Stimulated activated CD4-positive, alpha-beta T cell treated with anti-CD3 and anti-CD28 coated beads, Interleukin-1b, Interleukin-23, amount 100 ng/mL, for 48 hours (primary cell): ENCODE data around the gene MRPL28.
A peak's percentile ranks its signal among the peaks of the same experiment; 100 is the strongest.
"Not testable (repeated sequence)": the region's sequence is repeated elsewhere in the genome, so short reads cannot be mapped to it uniquely, and the experiment has no call there.

Experiments
- DNase-seq: peaks from one replicate; pipeline ENCODE4 v3.0.0-alpha.2; 2020

The MRPL28 gene

GRCh38 chr16:373020-373598 lies 2.8 kb upstream of the MRPL28 start:
- DNase-seq = no peak

GRCh38 chr16:372302-372983 lies 2.1 kb upstream of the MRPL28 start:
- no peak for DNase-seq

- DNase-seq = no peak
These were observed 1.4 kb upstream of the MRPL28 start for GRCh38 chr16:371515-372301.

DNA sequence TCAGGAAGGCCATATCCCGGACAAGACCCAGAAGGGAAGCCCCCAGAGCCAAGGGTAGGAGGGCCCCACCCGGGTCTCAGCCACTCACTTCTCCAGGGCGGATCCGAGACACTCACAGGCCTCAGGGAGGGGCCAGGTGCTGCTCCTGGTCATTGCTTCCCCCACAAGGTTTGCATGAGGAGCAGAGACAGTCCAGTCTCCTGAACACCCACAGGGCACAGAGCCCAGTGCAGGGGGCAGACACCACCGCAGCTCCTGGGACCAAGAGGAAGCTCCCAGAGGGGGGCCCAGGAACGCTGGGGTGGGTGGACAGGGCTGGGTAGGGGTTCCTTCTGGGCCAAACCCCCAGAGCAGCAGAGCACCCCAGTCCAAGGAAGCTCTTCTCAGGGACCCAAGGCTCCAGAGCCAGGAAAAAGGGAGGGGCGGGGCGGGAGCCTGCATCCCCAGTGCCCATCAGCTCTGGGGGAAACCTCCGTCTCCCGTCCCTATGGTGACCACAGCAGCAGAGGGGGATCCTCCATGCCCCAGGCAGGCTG lies 709 bp upstream of the MRPL28 start:
- no peak for DNase-seq

DNA sequence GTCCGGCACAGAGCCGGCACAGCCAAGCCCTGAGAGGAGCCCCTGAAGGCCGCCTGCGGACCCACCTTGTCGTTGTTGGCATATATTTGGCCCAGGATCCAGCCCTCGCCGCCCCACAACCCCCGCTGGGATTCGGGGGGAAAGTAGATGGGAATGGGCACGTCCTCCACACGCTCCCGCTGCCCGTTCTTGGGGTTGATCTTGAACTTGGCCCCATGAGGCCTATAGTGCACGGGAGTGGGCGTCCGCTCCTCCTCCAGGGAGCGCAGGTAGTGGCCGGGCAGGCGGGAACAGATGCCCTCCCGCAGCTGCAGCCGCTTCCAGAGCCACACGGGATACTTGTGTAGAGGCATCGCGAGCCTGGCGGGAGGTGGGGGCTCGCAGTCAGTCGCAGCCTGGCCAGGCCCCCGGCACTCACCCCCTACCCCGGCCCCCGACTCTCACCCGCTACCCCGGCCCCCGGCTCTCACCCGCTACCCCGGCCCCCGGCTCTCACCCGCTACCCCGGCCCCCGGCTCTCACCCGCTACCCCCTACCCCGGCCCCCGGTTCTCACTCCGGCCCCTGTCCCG lies 387 bp downstream of the MRPL28 start:
- no peak for DNase-seq

GRCh38 chr16:369275-369865 lies 968 bp downstream of the MRPL28 start:
- no peak for DNase-seq

- DNase-seq = no peak
These were observed 1.8 kb downstream of the MRPL28 start for GRCh38 chr16:368388-369158.

DNA sequence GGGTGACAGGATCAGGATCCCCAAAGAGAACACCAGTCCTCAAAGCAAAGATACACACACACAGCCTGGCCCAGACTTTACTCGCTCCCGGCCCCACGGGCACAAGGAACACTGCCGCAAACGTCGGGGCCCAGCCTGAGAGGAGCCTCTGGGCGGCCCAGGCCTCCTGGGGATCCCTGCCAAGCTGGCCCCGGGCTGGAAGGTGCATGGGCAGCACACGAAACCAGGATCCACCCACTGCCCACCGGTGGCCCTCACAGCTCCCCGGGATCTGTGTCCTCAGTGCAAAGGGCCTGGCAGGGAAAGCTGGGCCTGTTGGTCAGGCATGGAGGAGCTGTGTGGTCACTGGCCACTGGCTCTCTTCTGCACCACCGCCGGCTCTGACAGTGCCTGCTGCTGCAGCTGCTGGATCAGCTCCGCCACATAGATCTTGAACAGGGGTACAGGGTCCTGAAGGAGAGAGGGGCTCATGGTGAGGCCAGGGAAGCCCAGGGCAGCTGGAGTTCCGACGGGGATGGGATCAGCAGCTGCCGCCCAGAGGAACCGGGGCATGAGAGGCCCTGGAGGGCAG lies 2.9 kb downstream of the MRPL28 start:
- no peak for DNase-seq

DNA sequence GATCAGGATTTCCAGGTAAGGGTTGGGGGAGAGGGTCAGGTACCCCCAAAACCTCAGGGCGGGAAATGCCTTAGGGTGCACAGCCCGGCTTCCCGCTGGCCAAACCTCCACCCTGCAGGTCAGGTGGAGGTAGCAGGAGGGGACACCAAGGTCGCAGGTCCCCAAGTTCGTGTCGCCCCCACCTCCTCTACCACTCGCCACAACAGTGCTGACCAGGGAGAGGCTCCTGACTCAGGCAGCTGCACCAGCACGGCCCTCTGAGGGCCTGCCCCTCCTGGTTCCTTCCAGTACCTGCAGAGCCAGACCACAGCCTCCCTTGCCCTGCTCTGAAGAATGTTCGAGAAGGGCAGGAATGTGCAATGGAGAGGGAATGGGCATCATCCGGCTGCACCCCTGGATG lies 3.9 kb downstream of the MRPL28 start:
- no peak for DNase-seq

DNA sequence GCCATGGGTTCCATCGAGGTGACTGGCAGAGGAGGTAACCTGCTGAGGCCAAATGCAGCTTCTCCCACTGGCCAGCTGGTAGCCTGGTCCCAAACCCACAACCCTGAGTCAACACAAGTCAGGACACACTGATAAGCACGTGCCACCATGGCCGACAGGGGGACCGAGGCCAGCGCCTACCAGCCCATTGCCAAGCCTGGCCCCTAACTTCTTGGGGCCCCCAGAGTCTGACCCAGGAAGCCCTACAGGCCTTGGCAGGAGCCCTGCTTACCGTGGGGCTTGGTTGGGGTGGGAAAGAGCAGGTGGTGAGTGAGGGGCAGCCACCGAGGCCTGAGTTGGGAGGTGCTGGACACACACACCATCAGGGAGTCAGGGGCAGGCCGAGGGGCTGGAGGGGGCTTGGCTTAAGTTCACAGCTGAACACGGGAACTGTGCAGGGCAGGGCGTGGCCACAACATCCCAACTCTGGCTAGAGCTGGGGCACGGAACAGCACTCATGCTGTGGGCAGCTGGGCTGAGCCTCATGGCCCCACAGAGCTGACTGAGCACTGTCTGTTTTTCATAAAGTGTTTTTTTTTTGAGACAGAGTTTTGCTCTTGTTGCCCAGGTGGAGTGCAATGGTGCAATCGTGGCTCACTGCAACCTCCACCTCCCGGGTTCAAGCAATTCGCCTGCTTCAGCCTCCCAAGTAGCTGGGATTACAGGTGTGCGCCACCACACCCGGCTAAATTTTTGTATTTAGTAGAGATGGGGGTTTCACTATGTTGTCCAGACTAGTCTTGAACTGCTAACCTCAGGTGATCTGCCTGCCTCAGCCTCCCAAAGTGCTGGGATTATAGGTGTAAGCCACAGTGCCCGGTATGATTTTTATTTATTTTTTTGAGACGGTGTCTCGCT lies 5.5 kb downstream of the MRPL28 start:
- DNase-seq = no peak

DNA sequence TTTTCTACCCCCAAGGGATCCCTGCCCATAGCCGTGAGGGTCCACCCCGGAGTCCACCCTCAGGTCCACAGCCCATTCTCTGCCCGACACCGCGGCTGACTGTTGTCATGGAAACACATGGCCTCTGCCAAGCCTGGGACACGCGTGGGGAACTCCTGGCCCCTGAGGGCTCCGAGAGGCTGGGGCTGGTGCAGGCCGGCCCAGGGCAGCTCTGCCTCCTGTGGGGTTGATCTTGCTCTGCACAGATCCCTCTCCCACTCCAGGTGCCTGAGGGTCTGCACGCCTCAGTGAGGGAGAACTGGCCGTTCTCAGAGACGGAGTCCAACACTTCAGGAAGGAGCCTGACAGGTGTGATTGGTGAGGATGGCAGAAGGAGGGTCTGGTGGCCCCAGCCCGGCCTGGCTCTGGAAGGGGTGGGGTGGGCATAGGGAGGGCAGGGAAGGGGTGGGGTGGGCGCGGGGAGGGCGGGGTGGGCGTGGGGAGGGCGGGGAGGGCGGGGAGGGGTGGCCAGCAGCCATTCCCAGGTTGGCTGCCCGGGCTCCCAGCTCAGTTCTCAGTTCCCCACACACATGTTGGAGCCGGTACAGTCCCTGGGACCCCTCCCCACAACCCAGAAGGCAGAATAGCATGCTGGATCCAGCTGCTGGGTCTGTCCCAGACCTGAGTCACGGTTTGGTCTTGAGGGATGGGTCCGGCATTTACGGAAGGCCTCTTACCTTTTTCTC lies 6.4 kb downstream of the MRPL28 start:
- DNase-seq = no peak

- DNase-seq = no peak
These were observed 7.1 kb downstream of the MRPL28 start for GRCh38 chr16:363110-363765.

DNA sequence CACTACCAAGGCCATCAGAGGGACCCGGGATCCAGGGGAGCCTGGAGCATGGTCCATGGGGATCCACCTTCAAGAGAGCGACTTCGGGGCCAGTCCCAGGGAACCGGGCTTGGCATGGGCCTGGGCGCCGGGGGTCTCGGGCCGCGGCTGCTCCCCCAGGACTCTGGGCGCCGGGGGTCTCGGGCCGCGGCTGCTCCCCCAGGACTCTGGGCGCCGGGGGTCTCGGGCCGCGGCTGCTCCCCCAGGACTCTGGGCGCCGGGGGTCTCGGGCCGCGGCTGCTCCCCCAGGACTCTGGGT lies 7.7 kb downstream of the MRPL28 start:
- DNase-seq = not testable (repeated sequence)

- peak; percentile 76 for DNase-seq
These were observed 8.3 kb downstream of the MRPL28 start for GRCh38 chr16:361872-362701.

- DNase-seq = no peak
These were observed 8.9 kb downstream of the MRPL28 start for GRCh38 chr16:361341-361871.

GRCh38 chr16:360698-361336 lies 9.5 kb downstream of the MRPL28 start:
- DNase-seq = no peak

- no peak for DNase-seq
These were observed 10.3 kb downstream of the MRPL28 start for GRCh38 chr16:359871-360697.
